K562 (cell line): ENCODE results near the gene ASB4. TPM values are rescaled to one million over a fixed set of nuclear protein-coding genes. Genes with fewer than 3 reads are reported as not detected.
A peak's percentile ranks its signal among the peaks of the same experiment; 100 is the strongest.

ENCODE experiments used
- ATAC-seq: fragments of 200-7000 bp; cut with Tn5 transposase; 3 replicates; pipeline ENCODE4 v1.9.1; 2020; ENCODE audit warnings: moderate library complexity
- BruUV-seq: library from RNA; stranded (reverse); fragments of 400-500 nt; replicated peaks from 2 replicates; lab custom pipeline; 2021; lab: Mats Ljungman, UMichigan
- CTCF ChIA-PET: fragments of 300-600 bp; formaldehyde crosslinking; extraction: SDS; loops from one replicate; lab custom pipeline; 2021; ENCODE audit warnings: low intra/inter-chr PET ratio; lab: Yijun Ruan, JAX
- POLR2A ChIA-PET: fragments of 300-600, 350-650 bp; sonication (Branson Sonifier 250); formaldehyde crosslinking; extraction: SDS; loops from one replicate; lab custom pipeline; 2021; ENCODE audit warnings: antibody characterized with exemption, inconsistent platforms; lab: Yijun Ruan, JAX
- DNase-seq, 4 experiments: peaks; one replicate each; pipeline versions ENCODE4 v3.0.0 to v3.0.0-alpha.2; 2011 to 2018; ENCODE audit warnings: low spot score in 3 of 4, mixed read lengths in 3 of 4; ENCODE audit errors: extremely low read depth in 1 of 4
- FAIRE-seq: peaks from 2 replicates; lab custom pipeline; 2011; peaks lifted over from hg19 to GRCh38; lab: Jason Lieb, UNC
- H2AFZ ChIP-seq: 2 replicates; pipeline ENCODE4 v1.6.0; 2011; ENCODE audit warnings: low read depth, low read length, control low read depth, inconsistent platforms
- H3K27ac ChIP-seq: fragments of 200-600 bp; 3 replicates; pipeline ENCODE4 v1.8.0; 2011; ENCODE audit warnings: low read depth, mild to moderate bottlenecking, control low read depth, inconsistent platforms, low read length, moderate library complexity, mixed read lengths; ENCODE audit errors: extremely low read depth
- H3K27me3 ChIP-seq, 2 experiments: fragments of 300-600 bp in 1 of 2; 2 replicates in 1 of 2; 3 replicates in 1 of 2; pipeline versions ENCODE4 v1.6.0 to v1.8.0; 2011; ENCODE audit warnings: inconsistent platforms in 2 of 2, low read length in 2 of 2, mild to moderate bottlenecking in 1 of 2, mixed read lengths in 1 of 2, moderate library complexity in 1 of 2; ENCODE audit not compliant: control insufficient read depth in 2 of 2, insufficient read depth in 2 of 2
- H3K36me3 ChIP-seq: fragments of 300-600 bp; 3 replicates; pipeline ENCODE4 v1.8.0; 2011; ENCODE audit warnings: mild to moderate bottlenecking, low read length, inconsistent platforms; ENCODE audit not compliant: control insufficient read depth, insufficient read depth
- H3K4me1 ChIP-seq, 2 experiments: fragments of 200-600 bp in 1 of 2; replicated peaks in 1 of 2; 2 replicates in 1 of 2; 3 replicates in 1 of 2; pipeline versions ENCODE4 v1.5.1 to v1.8.0; 2011; ENCODE audit warnings: inconsistent platforms in 2 of 2, low read length in 2 of 2, mild to moderate bottlenecking in 1 of 2, mixed read lengths in 1 of 2, moderate library complexity in 1 of 2; ENCODE audit not compliant: control insufficient read depth in 2 of 2, insufficient read depth in 2 of 2
- H3K4me2 ChIP-seq: 2 replicates; pipeline ENCODE4 v1.6.1; 2011; ENCODE audit warnings: low read length, control low read depth, inconsistent platforms, mixed read lengths; ENCODE audit not compliant: insufficient read depth
- H3K4me3 ChIP-seq: fragments of 200-600 bp; sonication (generic), shearing (Covaris generic); 2 replicates; pipeline ENCODE4 v1.5.1; 2016; ENCODE audit warnings: control low read depth, inconsistent platforms
- H3K79me2 ChIP-seq: fragments of 200-600 bp; 3 replicates; pipeline ENCODE4 v1.8.0; 2011; ENCODE audit warnings: low read length, inconsistent platforms; ENCODE audit not compliant: control insufficient read depth, insufficient read depth
- H3K9ac ChIP-seq, 2 experiments: 2 replicates each; pipeline versions ENCODE4 v1.6.0 to v1.6.1; 2011; ENCODE audit warnings: low read depth in 2 of 2, low read length in 2 of 2, control low read depth in 1 of 2, inconsistent platforms in 1 of 2, mild to moderate bottlenecking in 1 of 2, mixed read lengths in 1 of 2; ENCODE audit not compliant: insufficient read depth in 1 of 2
- H3K9me1 ChIP-seq: one replicate; pipeline ENCODE4 v1.6.0; 2011; ENCODE audit warnings: inconsistent platforms, mild to moderate bottlenecking, low read length, moderate library complexity; ENCODE audit not compliant: control insufficient read depth, insufficient read depth
- H3K9me3 ChIP-seq: replicated peaks from 2 replicates; pipeline ENCODE4 v1.5.1; 2011; ENCODE audit warnings: low read depth, low read length, inconsistent platforms; ENCODE audit not compliant: control insufficient read depth, insufficient read depth
- H4K20me1 ChIP-seq: replicated peaks from 2 replicates; pipeline ENCODE4 v1.6.1; 2011; ENCODE audit warnings: low read length, inconsistent platforms, mixed read lengths; ENCODE audit not compliant: control insufficient read depth, insufficient read depth
- E2F3 ChIP-seq: fragments of 250-450 bp; sonication (Bioruptor Pico); IDR thresholded peaks from 2 replicates; pipeline ENCODE4 v1.4.0; 2020; ENCODE audit warnings: mild to moderate bottlenecking
- NR2F6 ChIP-seq: fragments of 450-650 bp; formaldehyde crosslinking; IDR thresholded peaks from 2 replicates; pipeline ENCODE4 v1.4.0; 2020; ENCODE audit warnings: mild to moderate bottlenecking
- NRF1 ChIP-seq, 2 experiments: fragments of 450-650 bp; IDR thresholded peaks in 1 of 2; conservative IDR thresholded peaks in 1 of 2; 2 replicates each; pipeline ENCODE4 v1.6.1; 2014; ENCODE audit warnings: mild to moderate bottlenecking in 2 of 2
- RNF2 ChIP-seq: sonication (generic); IDR thresholded peaks from 2 replicates; pipeline ENCODE4 v1.6.1; 2016
- SNRNP70 ChIP-seq: fragments of 200-400 bp; formaldehyde crosslinking; optimal IDR thresholded peaks from 2 replicates; pipeline ENCODE3; 2017; ENCODE audit warnings: low read depth, low read length
- SOX6 ChIP-seq: fragments of 450-650 bp; IDR thresholded peaks from 2 replicates; pipeline ENCODE4 v1.6.1; 2014; ENCODE audit warnings: mild to moderate bottlenecking
- TCF7L2 ChIP-seq: fragments of 150-350 bp; IDR thresholded peaks from 2 replicates; pipeline ENCODE4 v1.6.1; 2016; ENCODE audit warnings: low read depth, mild to moderate bottlenecking, low read length, moderate library complexity
- ZNF146 ChIP-seq: IDR thresholded peaks from one replicate; pipeline ENCODE4 v1.6.1; 2018; ENCODE audit warnings: missing compliant biosample characterization; ENCODE audit not compliant: unreplicated experiment
- ZNF398 ChIP-seq: fragments of 250-450 bp; sonication (Bioruptor Pico); IDR thresholded peaks from 2 replicates; pipeline ENCODE4 v1.8.0; 2021; ENCODE audit warnings: moderate library complexity, mild to moderate bottlenecking, inconsistent platforms
- WGBS: fragments of 100-300 bp; shearing (Covaris generic); methylation state at CpG from one replicate; pipeline ENCODE4 v1.1.6; 2016; ENCODE audit warnings: low coverage, mixed read lengths; ENCODE audit not compliant: insufficient coverage; ENCODE audit errors: missing lambda C conversion rate; 5-methylcytosine and 5-hydroxymethylcytosine counted together
- in situ Hi-C: fragments of 300-500 bp; cut with MboI; formaldehyde crosslinking; loops from 4 replicates; pipeline ENCODE4 v1.15.0; 2018; ENCODE audit warnings: inconsistent platforms, mixed read lengths
- intact Hi-C: fragments of 100-400 bp; cut with micrococcal nuclease; formaldehyde crosslinking; loops from 2 replicates; pipeline ENCODE4 v1.14.2; 2022
- polyA plus RNA-seq, 8 experiments: library from polyadenylated mRNA; depleted of rRNA in 4 of 8; stranded (reverse) in 5 of 8; unstranded in 3 of 8; fragments of >200 nt; fragmentation: Nextera tagmentation in 2 of 8; fragmentation: Illumina TruSeq in 1 of 8; extraction: Ambion mirVana in 2 of 8; extraction: Trizol in 1 of 8; gene quantifications; 2 replicates each; pipeline versions ENCODE4 v1.2.1 to v1.2.3, GENCODE V29; 2011 to 2014; ENCODE audit warnings: inconsistent platforms in 1 of 8, missing spikeins in 1 of 8
- total RNA-seq, 7 experiments: library from RNA; depleted of rRNA in 6 of 7; stranded (reverse); fragments of >200 nt in 6 of 7; fragmentation: Illumina TruSeq in 2 of 7; extraction: Trizol in 2 of 7; gene quantifications; 2 replicates each; pipeline versions ENCODE4 v1.2.1 to v1.2.3, GENCODE V29; 2011 to 2021; ENCODE audit warnings: low replicate concordance in 1 of 7

Gene ASB4
- total and polyA plus RNA-seq, 9 of the 15 experiments (the other 6 are each of a cell fraction or from before 2014, with no cell fraction given): 0.03 to 0.07 TPM; not detected in 7

GRCh38 chr7:95577137-95577536, 91.4 kb downstream of the ASB4 start:
- BruUV-seq: no TSS peak
- Histone ChIP-seq H3K4me3 (no peak overlapping the region), H2AFZ (no peak overlapping the region), H3K79me2 (no peaks in the 10 kb centered on the region), H3K9me3 (no peaks in the 10 kb centered on the region), H3K4me1 (no peaks in the 10 kb centered on the region), H3K27ac (no peak overlapping the region), H3K9ac (no peak overlapping the region), H3K36me3 (no peaks in the 10 kb centered on the region), H3K9me1 (no peaks in the 10 kb centered on the region), H3K27me3 (peaks cover 9 to 10% of the 10 kb centered on the region in 2 experiments; a peak in 4 of 5 replicates), H4K20me1 (no peaks in the 10 kb centered on the region), H3K4me2 (no peak overlapping the region)
- no peak for ATAC-seq
- ChIA-PET CTCF (no interaction called here), POLR2A (interaction anchor here (0.7 kb wide), 1 partner anchor 114 kb away, joined by 3 read pairs; no protein-coding TSS in a partner anchor)
- FAIRE-seq: no peak
- no peak for DNase-seq
- WGBS: 0% methylated on average over 5 of the region's 5 CpGs
- intact Hi-C loops (no loop called here), in situ Hi-C loops (no loop called here)
- TF ChIP-seq SNRNP70: no peak
- no peak for TF ChIP-seq SOX6
- no peak for TF ChIP-seq NR2F6
- no peak for TF ChIP-seq TCF7L2

- ChIA-PET CTCF (no interaction called here), POLR2A (no interaction called here)
- in situ Hi-C loops (no loop called here), intact Hi-C loops (no loop called here)
- Histone ChIP-seq H3K9me3 (no peaks in the 10 kb centered on the region), H3K27ac (no peak overlapping the region), H3K36me3 (no peaks in the 10 kb centered on the region), H4K20me1 (no peaks in the 10 kb centered on the region), H3K4me3 (no peak overlapping the region), H3K9ac (no peak overlapping the region), H3K4me2 (no peak overlapping the region), H3K79me2 (no peaks in the 10 kb centered on the region), H3K4me1 (no peaks in the 10 kb centered on the region), H3K9me1 (no peaks in the 10 kb centered on the region)
- BruUV-seq: no TSS peak
- no peak for ATAC-seq
- no peak for DNase-seq
- WGBS: 0% methylated on average over 3 of the region's 3 CpGs
- FAIRE-seq: no peak
- TF ChIP-seq E2F3 (CRISPR knock-in tag) (no peak), NRF1 (conservative IDR thresholded peaks at IDR 0.05 in 1 of 2, IDR thresholded peaks at IDR 0.05 in 1 of 2) (no peak), RNF2 (0 out of 2 replicates have a peak, but pooled peaks have one; percentile 14), ZNF398 (CRISPR knock-in tag) (no peak), ZNF146 (CRISPR knock-in tag) (no peak)
- TF ChIP-seq, all 486 proteins: peak for 1
- no peak overlapping the region for H2AFZ ChIP-seq
- H3K27me3 ChIP-seq: peaks cover 9 to 10% of the 10 kb centered on the region in 2 experiments; a peak in 4 of 5 replicates
These were observed 92.6 kb downstream of the ASB4 start for GRCh38 chr7:95578299-95578855.
